GM21723 (cell line): ENCODE results near the gene EFNA5.

Source experiments
- ATAC-seq: cut with Tn5 transposase; IDR thresholded peaks from one replicate; pipeline ENCODE4 v1.9.1; 2021; ENCODE audit warnings: mild to moderate bottlenecking, moderate library complexity; ENCODE audit not compliant: unreplicated experiment

Gene EFNA5

GRCh38 chr5:107523029-107523680 is 147.6 kb downstream of the EFNA5 start:
- ATAC-seq: no peak

- ATAC-seq: no peak
Measured at GRCh38 chr5:107522456-107522855, 148.3 kb downstream of the EFNA5 start.

- no peak for ATAC-seq
Measured at GRCh38 chr5:107519900-107520354, 150.8 kb downstream of the EFNA5 start.

GRCh38 chr5:107518616-107519015 is 152.1 kb downstream of the EFNA5 start:
- no peak for ATAC-seq

- no peak for ATAC-seq
Measured at GRCh38 chr5:107518190-107518589, 152.5 kb downstream of the EFNA5 start.

GRCh38 chr5:107517185-107518033 is 153.3 kb downstream of the EFNA5 start:
- no peak for ATAC-seq

GRCh38 chr5:107516452-107517184 is 154.1 kb downstream of the EFNA5 start:
- no peak for ATAC-seq

GRCh38 chr5:107515521-107516080 is 155.1 kb downstream of the EFNA5 start:
- ATAC-seq: no peak

- ATAC-seq: no peak
Measured at GRCh38 chr5:107514305-107514704, 156.4 kb downstream of the EFNA5 start.

- peak; percentile 51 for ATAC-seq
Measured at GRCh38 chr5:107513337-107514085, 157.2 kb downstream of the EFNA5 start.

GRCh38 chr5:107512029-107512428 is 158.7 kb downstream of the EFNA5 start:
- no peak for ATAC-seq

GRCh38 chr5:107510125-107510524 is 160.6 kb downstream of the EFNA5 start:
- ATAC-seq: no peak

GRCh38 chr5:107508097-107508496 is 162.6 kb downstream of the EFNA5 start:
- ATAC-seq: no peak

GRCh38 chr5:107505763-107506534 is 164.8 kb downstream of the EFNA5 start:
- no peak for ATAC-seq

- no peak for ATAC-seq
Measured at GRCh38 chr5:107504424-107504823, 166.3 kb downstream of the EFNA5 start.

- ATAC-seq: no peak
Measured at GRCh38 chr5:107502676-107503060, 168.1 kb downstream of the EFNA5 start.

GRCh38 chr5:107501965-107502675 is 168.6 kb downstream of the EFNA5 start:
- no peak for ATAC-seq

GRCh38 chr5:107500840-107501239 is 169.9 kb downstream of the EFNA5 start:
- no peak for ATAC-seq

- ATAC-seq: no peak
Measured at GRCh38 chr5:107500347-107500746, 170.4 kb downstream of the EFNA5 start.
